GM18870 (cell line): Measurements from ENCODE around the gene RELL1.

ENCODE experiments used
- ATAC-seq: cut with Tn5 transposase; IDR thresholded peaks from one replicate; pipeline ENCODE4 v1.9.1; 2021; ENCODE audit warnings: moderate library complexity; ENCODE audit not compliant: unreplicated experiment

The RELL1 gene

GRCh38 chr4:37667197-37668100 is 18.7 kb downstream of the RELL1 start:
- peak; percentile 19 for ATAC-seq

- peak; percentile 68 for ATAC-seq
Measured at GRCh38 chr4:37666625-37667071, 19.5 kb downstream of the RELL1 start.

- ATAC-seq = no peak
Measured at GRCh38 chr4:37665333-37666320, 20.5 kb downstream of the RELL1 start.

- no peak for ATAC-seq
Measured at GRCh38 chr4:37664696-37665095, 21.5 kb downstream of the RELL1 start.

GRCh38 chr4:37663552-37663951 is 22.6 kb downstream of the RELL1 start:
- ATAC-seq = no peak

- ATAC-seq = no peak
Measured at GRCh38 chr4:37662861-37663390, 23.2 kb downstream of the RELL1 start.

- ATAC-seq = no peak
Measured at GRCh38 chr4:37662251-37662650, 23.9 kb downstream of the RELL1 start.

GRCh38 chr4:37661772-37662171 is 24.4 kb downstream of the RELL1 start:
- ATAC-seq = no peak

- ATAC-seq = no peak
Measured at GRCh38 chr4:37659696-37660095, 26.5 kb downstream of the RELL1 start.

- ATAC-seq = no peak
Measured at GRCh38 chr4:37656649-37657048, 29.5 kb downstream of the RELL1 start.

- no peak for ATAC-seq
Measured at GRCh38 chr4:37653601-37654000, 32.6 kb downstream of the RELL1 start.

GRCh38 chr4:37652747-37653527 is 33.2 kb downstream of the RELL1 start:
- ATAC-seq = no peak

- ATAC-seq = no peak
Measured at GRCh38 chr4:37651781-37652377, 34.3 kb downstream of the RELL1 start.

- no peak for ATAC-seq
Measured at GRCh38 chr4:37650481-37650880, 35.7 kb downstream of the RELL1 start.

- ATAC-seq = no peak
Measured at GRCh38 chr4:37649268-37649667, 36.9 kb downstream of the RELL1 start.

- ATAC-seq = no peak
Measured at GRCh38 chr4:37648084-37648817, 37.9 kb downstream of the RELL1 start.

GRCh38 chr4:37646247-37646646 is 39.9 kb downstream of the RELL1 start:
- no peak for ATAC-seq

GRCh38 chr4:37645736-37646135 is 40.4 kb downstream of the RELL1 start:
- ATAC-seq = no peak

GRCh38 chr4:37644962-37645361 is 41.2 kb downstream of the RELL1 start:
- ATAC-seq = no peak
